HepG2 (cell line): ENCODE data around the gene CHST4.

ENCODE experiments used
- TGIF2 ChIP-seq: IDR thresholded peaks from 2 replicates; pipeline ENCODE4 v1.6.1; 2016; ENCODE audit warnings: control low read depth, missing compliant biosample characterization
- ZNF431 ChIP-seq: sonication (generic); formaldehyde crosslinking; IDR thresholded peaks from 2 replicates; pipeline ENCODE4 v1.9.0; 2022; ENCODE audit warnings: missing genetic modification reagents, low read depth, mild to moderate bottlenecking, borderline replicate concordance

- no peak for TF ChIP-seq ZNF431 (CRISPR knock-in tag)
- no peak for TF ChIP-seq TGIF2
Observed at GRCh38 chr16:71476457-71477124, 49.6 kb upstream of the CHST4 start.
